Endothelial cell of umbilical vein (primary cell): ENCODE measurements around the gene ITPR2. TPM values are rescaled to one million over a fixed set of nuclear protein-coding genes. Genes with fewer than 3 reads are reported as not detected.

Experiments
- BruUV-seq: library from RNA; stranded (reverse); fragments of 400-500 nt; replicated peaks from 2 replicates; lab custom pipeline; 2021; lab: Mats Ljungman, UMichigan
- CTCF ChIA-PET: fragments of 300-600, 350-600 bp; sonication (Branson Sonifier 250); formaldehyde crosslinking; loops from one replicate; lab custom pipeline; 2021; ENCODE audit warnings: antibody characterized with exemption, inconsistent platforms; lab: Charles Lee
- POLR2A ChIA-PET: fragments of 300-600, 350-600 bp; sonication (Branson Sonifier 250); formaldehyde crosslinking; loops from one replicate; lab custom pipeline; 2021; ENCODE audit warnings: antibody characterized with exemption, inconsistent platforms; lab: Charles Lee
- DNase-seq: peaks from one replicate; pipeline ENCODE4 v3.0.0-alpha.2; 2011; ENCODE audit warnings: low read depth, low spot score
- FAIRE-seq: peaks from 2 replicates; lab custom pipeline; 2011; peaks lifted over from hg19 to GRCh38; lab: Jason Lieb, UNC
- H2AFZ ChIP-seq: 2 replicates; pipeline ENCODE4 v1.6.0; 2012; ENCODE audit warnings: low read depth, low read length, control low read depth, inconsistent platforms
- H3K27ac ChIP-seq: 2 replicates; pipeline ENCODE4 v1.5.1; 2011; ENCODE audit warnings: low read depth, mild to moderate bottlenecking, control low read depth, low read length, moderate library complexity; ENCODE audit not compliant: insufficient read depth
- H3K27me3 ChIP-seq, 2 experiments: 2 replicates each; pipeline versions ENCODE4 v1.6.0 to v1.6.1; 2011; ENCODE audit warnings: low read length in 2 of 2, mixed read lengths in 1 of 2; ENCODE audit not compliant: control insufficient read depth in 2 of 2, insufficient read depth in 2 of 2
- H3K36me3 ChIP-seq, 2 experiments: 2 replicates in 1 of 2; 3 replicates in 1 of 2; pipeline ENCODE4 v1.5.1; 2011; ENCODE audit warnings: low read length in 2 of 2, mild to moderate bottlenecking in 1 of 2, moderate library complexity in 1 of 2; ENCODE audit not compliant: control insufficient read depth in 2 of 2, insufficient read depth in 2 of 2; ENCODE audit errors: extremely low read depth in 1 of 2
- H3K4me1 ChIP-seq: 3 replicates; pipeline ENCODE4 v1.5.1; 2011; ENCODE audit warnings: mild to moderate bottlenecking, low read length; ENCODE audit not compliant: control insufficient read depth, insufficient read depth; ENCODE audit errors: extremely low read depth
- H3K4me2 ChIP-seq: 2 replicates; pipeline ENCODE4 v1.6.1; 2011; ENCODE audit warnings: low read length, control low read depth, mixed read lengths; ENCODE audit not compliant: insufficient read depth
- H3K4me3 ChIP-seq, 3 experiments: fragments of 200-600 bp in 1 of 3; sonication (generic), shearing (Covaris generic) in 1 of 3; replicated peaks in 1 of 3; 2 replicates each; pipeline ENCODE4 v1.5.1; 2011 to 2016; ENCODE audit warnings: control low read depth in 3 of 3, low read length in 3 of 3, mild to moderate bottlenecking in 2 of 3, inconsistent platforms in 1 of 3, low read depth in 1 of 3, moderate library complexity in 1 of 3; ENCODE audit not compliant: insufficient read depth in 1 of 3
- H3K79me2 ChIP-seq: 2 replicates; pipeline ENCODE4 v1.6.0; 2012; ENCODE audit warnings: low read length, inconsistent platforms; ENCODE audit not compliant: control insufficient read depth, insufficient read depth
- H3K9ac ChIP-seq: replicated peaks from 2 replicates; pipeline ENCODE3; 2011; ENCODE audit warnings: low read length, control low read depth; ENCODE audit not compliant: insufficient read depth; ENCODE audit errors: extremely low read depth
- H3K9me1 ChIP-seq: replicated peaks from 3 replicates; pipeline ENCODE4 v1.6.0; 2011; ENCODE audit warnings: mild to moderate bottlenecking, low read length; ENCODE audit not compliant: control insufficient read depth, insufficient read depth; ENCODE audit errors: extremely low read depth
- H3K9me3 ChIP-seq: replicated peaks from 2 replicates; pipeline ENCODE4 v1.5.1; 2012; ENCODE audit warnings: low read length, inconsistent platforms; ENCODE audit not compliant: control insufficient read depth, insufficient read depth
- H4K20me1 ChIP-seq: replicated peaks from 2 replicates; pipeline ENCODE3; 2011; ENCODE audit warnings: mild to moderate bottlenecking, low read length; ENCODE audit not compliant: control insufficient read depth, insufficient read depth; ENCODE audit errors: extremely low read depth
- CTCF ChIP-seq, 2 donors: IDR thresholded peaks; 1 replicate in 1 of 2; 2 replicates in 1 of 2; pipeline ENCODE4 v1.5.1; 2011; ENCODE audit warnings: low read length in 2 of 2, mild to moderate bottlenecking in 2 of 2, moderate library complexity in 2 of 2, control low read depth in 1 of 2, inconsistent platforms in 1 of 2, low read depth in 1 of 2; ENCODE audit not compliant: insufficient read depth in 1 of 2; ENCODE audit errors: extremely low read depth in 1 of 2
- FOS ChIP-seq: IDR thresholded peaks from 2 replicates; pipeline ENCODE4 v1.6.1; 2011; ENCODE audit warnings: mild to moderate bottlenecking, low read length, moderate library complexity, borderline replicate concordance; ENCODE audit not compliant: insufficient read depth
- GATA2 ChIP-seq: IDR thresholded peaks from 2 replicates; pipeline ENCODE4 v1.7.0; 2011; ENCODE audit warnings: low read depth, mild to moderate bottlenecking, moderate library complexity, mixed read lengths, low read length; ENCODE audit not compliant: insufficient read length, insufficient read depth
- JUN ChIP-seq: IDR thresholded peaks from 2 replicates; pipeline ENCODE4 v1.6.1; 2011; ENCODE audit warnings: borderline replicate concordance, low read depth; ENCODE audit not compliant: insufficient read length, insufficient read depth
- POLR2AphosphoS5 ChIP-seq: IDR thresholded peaks from 2 replicates; pipeline ENCODE4 v1.6.1; 2012; ENCODE audit warnings: low read depth, mild to moderate bottlenecking, control low read depth, low read length, moderate library complexity; ENCODE audit not compliant: insufficient read depth
- dilution Hi-C: fragments of 300-500 bp; cut with MboI; formaldehyde crosslinking; loops from one replicate; pipeline ENCODE4 v1.15.0; 2019; ENCODE audit warnings: low sequenced_read_pairs; ENCODE audit not compliant: extremely low pct_ligation_motif_present
- intact Hi-C: fragments of 100-400 bp; cut with micrococcal nuclease; formaldehyde crosslinking; loops from one replicate; pipeline ENCODE4 v1.10.0; 2022
- polyA plus RNA-seq, 4 experiments: library from polyadenylated mRNA; depleted of rRNA in 3 of 4; stranded (reverse) in 3 of 4; unstranded in 1 of 4; fragments of >200 nt; gene quantifications; 2 replicates each; pipeline versions ENCODE4 v1.2.1 to v1.2.3, GENCODE V29; 2011 to 2012; ENCODE audit warnings: missing spikeins in 1 of 4
- total RNA-seq: library from RNA; stranded (reverse); gene quantifications from 2 replicates; pipeline ENCODE4 v1.2.3, GENCODE V29; 2021

Gene ITPR2
- total and polyA plus RNA-seq, 2 donors (not counting 3 experiments of a cell fraction or from before 2014, with no cell fraction given), result 16.2 to 86.8 TPM

- BruUV-seq, result no TSS peak
- H3K9me1 ChIP-seq, result no peaks in the 10 kb centered on the region
These were observed 22.3 kb upstream of the ITPR2 start for GRCh38 chr12:26855337-26855736.

GRCh38 chr12:26854031-26854390, 21.0 kb upstream of the ITPR2 start:
- FAIRE-seq (no peak), DNase-seq (no peak)
- dilution Hi-C loops (no loop called here), intact Hi-C loops (loop anchor here (10.0 kb wide), 1 partner anchor 451 kb away; no protein-coding TSS in a partner anchor)
- Histone ChIP-seq H3K4me2 (no peak overlapping the region), H3K9ac (no peak overlapping the region), H3K79me2 (no peaks in the 10 kb centered on the region), H3K27ac (no peak overlapping the region), H3K27me3 (no peaks in the 10 kb centered on the region), H2AFZ (no peak overlapping the region), H3K36me3 (no peaks in the 10 kb centered on the region), H4K20me1 (no peaks in the 10 kb centered on the region), H3K9me3 (no peaks in the 10 kb centered on the region), H3K4me1 (peaks cover 36% of the 10 kb centered on the region), H3K9me1 (no peaks in the 10 kb centered on the region), H3K4me3 (no peak overlapping the region)
- no peak for TF ChIP-seq CTCF (IDR thresholded peaks at IDR 0.05; ENCODE audit: extremely low read depth in 1 of 2, insufficient read depth in 1 of 2, low read depth in 1 of 2, low read length in 2 of 2)
- TF ChIP-seq FOS, result no peak
- no peak for TF ChIP-seq GATA2
- TF ChIP-seq POLR2AphosphoS5, result no peak
- TF ChIP-seq JUN, result no peak
- BruUV-seq, result no TSS peak
- ChIA-PET CTCF (interaction anchor here (1.0 to 2.9 kb wide), 7 partner anchors 8 to 452 kb away, joined by 3 to 36 read pairs (median 5); no protein-coding TSS in a partner anchor), POLR2A (no interaction called here)

More at GRCh38 chr12:26855337-26855736, 22.3 kb upstream of the ITPR2 start:
- intact Hi-C loops (loop anchor here (10.0 kb wide), 1 partner anchor 449 kb away; no protein-coding TSS in a partner anchor), dilution Hi-C loops (no loop called here)
- no peaks in the 10 kb centered on the region for H3K9me3 ChIP-seq
- peaks cover 36% of the 10 kb centered on the region for H3K4me1 ChIP-seq
- DNase-seq (no peak), FAIRE-seq (no peak)
- no peak overlapping the region for H2AFZ ChIP-seq
- no peak overlapping the region for H3K27ac ChIP-seq
- no peak overlapping the region for H3K4me3 ChIP-seq
- TF ChIP-seq POLR2AphosphoS5, result no peak
- H3K79me2 ChIP-seq, result no peaks in the 10 kb centered on the region
- no peak overlapping the region for H3K9ac ChIP-seq
- H3K4me2 ChIP-seq, result no peak overlapping the region
- POLR2A ChIA-PET, result no interaction called here
- H3K27me3 ChIP-seq, result no peaks in the 10 kb centered on the region
- H4K20me1 ChIP-seq, result no peaks in the 10 kb centered on the region
- H3K36me3 ChIP-seq, result no peaks in the 10 kb centered on the region
- CTCF ChIA-PET, result interaction anchor here (1.0 to 2.9 kb wide), 6 partner anchors 8 to 451 kb away, joined by 3 to 36 read pairs (median 6); partner anchors contain the start of gene ITPR2
